HL-60 (cell line): ENCODE results near the gene ALDH2.
"Not testable (repeated sequence)": the region's sequence is repeated elsewhere in the genome, so short reads cannot be mapped to it uniquely, and the experiment has no call there.

Source experiments
- DNase-seq, 2 experiments: peaks; one replicate each; pipeline ENCODE4 v3.0.0-alpha.2; 2010 to 2020; ENCODE audit warnings: low read depth in 1 of 2, low spot score in 1 of 2
- H3K27ac ChIP-seq: fragments of 250-450 bp; sonication (Bioruptor Pico); replicated peaks from 2 replicates; pipeline ENCODE4 v1.5.1; 2020; ENCODE audit warnings: mild to moderate bottlenecking, moderate library complexity
- H3K27me3 ChIP-seq: fragments of 250-450 bp; sonication (Bioruptor Pico); 2 replicates; pipeline ENCODE4 v1.5.1; 2021; ENCODE audit warnings: mild to moderate bottlenecking, moderate library complexity; ENCODE audit not compliant: insufficient read depth, poor library complexity, severe bottlenecking
- H3K4me3 ChIP-seq: replicated peaks from 2 replicates; pipeline ENCODE4 v1.5.1; 2011; ENCODE audit warnings: mild to moderate bottlenecking, control low read depth, low read length; ENCODE audit not compliant: insufficient read depth
- CTCF ChIP-seq: IDR thresholded peaks from one replicate; pipeline ENCODE4 v1.5.1; 2011; ENCODE audit warnings: low read length, control low read depth, inconsistent platforms; ENCODE audit not compliant: insufficient read depth
- GABPA ChIP-seq: IDR thresholded peaks from 2 replicates; pipeline ENCODE4 v1.6.1; 2012; ENCODE audit warnings: low read depth
- POLR2AphosphoS5 ChIP-seq: IDR thresholded peaks from 2 replicates; pipeline ENCODE4 v1.6.1; 2012; ENCODE audit warnings: low read depth
- REST ChIP-seq: IDR thresholded peaks from 2 replicates; pipeline ENCODE4 v1.6.1; 2012; ENCODE audit warnings: low read depth; ENCODE audit not compliant: insufficient replicate concordance
- SPI1 ChIP-seq: IDR thresholded peaks from 2 replicates; pipeline ENCODE4 v1.6.1; 2012; ENCODE audit warnings: low read depth, mild to moderate bottlenecking, borderline replicate concordance

The ALDH2 gene

GRCh38 chr12:111819191-111820158 lies 52.7 kb downstream of the ALDH2 start:
- Histone ChIP-seq H3K27me3 (no peaks in the 10 kb centered on the region), H3K27ac (no peak overlapping the region), H3K4me3 (no peak overlapping the region)
- no peak for DNase-seq
- TF ChIP-seq GABPA (no peak), CTCF (no peak), SPI1 (no peak), POLR2AphosphoS5 (no peak), REST (no peak)

GRCh38 chr12:111820828-111821227 lies 54.1 kb downstream of the ALDH2 start:
- not testable (repeated sequence) for H3K27me3 ChIP-seq, H3K27ac ChIP-seq, H3K4me3 ChIP-seq, DNase-seq

GRCh38 chr12:111822886-111823285 lies 56.2 kb downstream of the ALDH2 start:
- DNase-seq = peak in 1 of 2 experiments; percentile 5
- no peak overlapping the region for H3K27ac ChIP-seq
- H3K27me3 ChIP-seq = no peaks in the 10 kb centered on the region
- TF ChIP-seq CTCF (no peak), GABPA (no peak), SPI1 (no peak), REST (no peak), POLR2AphosphoS5 (no peak)
- no peak overlapping the region for H3K4me3 ChIP-seq

GRCh38 chr12:111823891-111824290 lies 57.2 kb downstream of the ALDH2 start:
- Histone ChIP-seq H3K4me3 (no peak overlapping the region), H3K27me3 (no peaks in the 10 kb centered on the region), H3K27ac (no peak overlapping the region)
- no peak for DNase-seq
- no peak for TF ChIP-seq GABPA
- TF ChIP-seq CTCF = no peak
- TF ChIP-seq POLR2AphosphoS5 = no peak
- TF ChIP-seq SPI1 = no peak
- no peak for TF ChIP-seq REST

GRCh38 chr12:111824312-111824711 lies 57.6 kb downstream of the ALDH2 start:
- DNase-seq = peak in 1 of 2 experiments; percentile 10
- not testable (repeated sequence) for H3K4me3 ChIP-seq, H3K27ac ChIP-seq, H3K27me3 ChIP-seq
